Trophoblast cell (in vitro differentiated cells and primary cell): ENCODE results near the gene MRO.

Experiments
- DNase-seq, 2 donors: peaks; one replicate each; pipeline ENCODE4 v3.0.0-alpha.2; 2016
- H2AFZ ChIP-seq: 2 replicates; pipeline ENCODE4 v1.6.1; 2013; ENCODE audit warnings: low read length, moderate library complexity, mild to moderate bottlenecking; ENCODE audit not compliant: insufficient read depth, poor library complexity
- H2AK5ac ChIP-seq: 2 replicates; pipeline ENCODE4 v1.6.1; 2013; ENCODE audit warnings: mild to moderate bottlenecking, low read length
- H2BK120ac ChIP-seq: 2 replicates; pipeline ENCODE4 v1.6.1; 2013; ENCODE audit warnings: low read length, mild to moderate bottlenecking, moderate library complexity; ENCODE audit not compliant: insufficient read depth, poor library complexity
- H2BK12ac ChIP-seq: 2 replicates; pipeline ENCODE4 v1.6.1; 2013; ENCODE audit warnings: mild to moderate bottlenecking, low read length, moderate library complexity
- H2BK5ac ChIP-seq: 2 replicates; pipeline ENCODE4 v1.6.1; 2013; ENCODE audit warnings: low read length, low read depth, moderate library complexity, mild to moderate bottlenecking; ENCODE audit not compliant: poor library complexity
- H3K14ac ChIP-seq: 2 replicates; pipeline ENCODE4 v1.6.1; 2013; ENCODE audit warnings: mild to moderate bottlenecking, low read length
- H3K18ac ChIP-seq: 2 replicates; pipeline ENCODE4 v1.6.1; 2013; ENCODE audit warnings: mild to moderate bottlenecking, low read length
- H3K23ac ChIP-seq: 2 replicates; pipeline ENCODE4 v1.6.1; 2013; ENCODE audit warnings: low read length
- H3K27ac ChIP-seq: 2 replicates; pipeline ENCODE4 v1.5.1; 2013; ENCODE audit warnings: low read depth, mild to moderate bottlenecking, inconsistent platforms, low read length, moderate library complexity
- H3K27me3 ChIP-seq: 2 replicates; pipeline ENCODE4 v1.6.1; 2013; ENCODE audit warnings: inconsistent platforms, mild to moderate bottlenecking, low read length, moderate library complexity; ENCODE audit not compliant: insufficient read depth
- H3K36me3 ChIP-seq, 2 experiments: 1 replicate in 1 of 2; 2 replicates in 1 of 2; pipeline ENCODE4 v1.6.1; 2013; ENCODE audit warnings: low read length in 2 of 2, mild to moderate bottlenecking in 2 of 2, moderate library complexity in 1 of 2; ENCODE audit not compliant: insufficient read depth in 2 of 2, control insufficient read depth in 1 of 2
- H3K4ac ChIP-seq: 2 replicates; pipeline ENCODE4 v1.6.1; 2013; ENCODE audit warnings: low read depth, mild to moderate bottlenecking, low read length, moderate library complexity
- H3K4me1 ChIP-seq, 2 experiments: 1 replicate in 1 of 2; 2 replicates in 1 of 2; pipeline ENCODE4 v1.6.1; 2013; ENCODE audit warnings: low read length in 2 of 2, mild to moderate bottlenecking in 2 of 2, moderate library complexity in 1 of 2; ENCODE audit not compliant: insufficient read depth in 2 of 2, control insufficient read depth in 1 of 2
- H3K4me2 ChIP-seq: 2 replicates; pipeline ENCODE4 v1.6.1; 2013; ENCODE audit warnings: inconsistent platforms, mild to moderate bottlenecking, low read length, moderate library complexity
- H3K4me3 ChIP-seq: 2 replicates; pipeline ENCODE4 v1.5.1; 2013; ENCODE audit warnings: mild to moderate bottlenecking, low read depth, low read length, inconsistent platforms
- H3K79me1 ChIP-seq: one replicate; pipeline ENCODE4 v1.6.1; 2013; ENCODE audit warnings: low read length
- H3K79me2 ChIP-seq: 2 replicates; pipeline ENCODE4 v1.6.1; 2013; ENCODE audit warnings: low read length, mild to moderate bottlenecking; ENCODE audit not compliant: control insufficient read depth, insufficient read depth, poor library complexity
- H3K9ac ChIP-seq: 2 replicates; pipeline ENCODE4 v1.6.1; 2013; ENCODE audit warnings: mild to moderate bottlenecking, low read length
- H3K9me3 ChIP-seq: 2 replicates; pipeline ENCODE4 v1.6.1; 2013; ENCODE audit warnings: low read depth, mild to moderate bottlenecking, control low read depth, inconsistent platforms, low read length; ENCODE audit not compliant: insufficient read depth
- H4K12ac ChIP-seq: 2 replicates; pipeline ENCODE4 v1.6.1; 2013; ENCODE audit warnings: low read depth, mild to moderate bottlenecking, low read length, moderate library complexity
- H4K8ac ChIP-seq: 2 replicates; pipeline ENCODE4 v1.6.1; 2013; ENCODE audit warnings: low read depth, mild to moderate bottlenecking, low read length, moderate library complexity
- H4K91ac ChIP-seq: one replicate; pipeline ENCODE4 v1.6.1; 2013; ENCODE audit warnings: low read depth, mild to moderate bottlenecking, low read length, moderate library complexity
- WGBS: extraction: QIAGEN DNeasy Blood & Tissue Kit; methylation state at CpG from one replicate; pipeline ENCODE4 v1.1.7; 2013; ENCODE audit warnings: missing lambda C conversion rate; ENCODE audit not compliant: insufficient read length, insufficient coverage; ENCODE audit errors: extremely low coverage; 5-methylcytosine and 5-hydroxymethylcytosine counted together

The MRO gene

GRCh38 chr18:50750546-50750945, 69.3 kb downstream of the MRO start:
- no peak overlapping the region for H3K23ac ChIP-seq
- H3K9ac ChIP-seq = no peak overlapping the region
- no peaks in the 10 kb centered on the region for H3K36me3 ChIP-seq
- no peaks in the 10 kb centered on the region for H3K27me3 ChIP-seq
- no peak overlapping the region for H3K4me2 ChIP-seq
- H3K79me2 ChIP-seq = no peaks in the 10 kb centered on the region
- H3K4ac ChIP-seq = no peak overlapping the region
- H4K8ac ChIP-seq = no peak overlapping the region
- H3K4me1 ChIP-seq = peaks cover 19% of the 10 kb centered on the region in 2 experiments
- no peak overlapping the region for H3K27ac ChIP-seq
- H3K9me3 ChIP-seq = peaks cover 2% of the 10 kb centered on the region
- no peak overlapping the region for H3K4me3 ChIP-seq
- H3K14ac ChIP-seq = no peak overlapping the region
- H2BK5ac ChIP-seq = no peak overlapping the region
- no peak overlapping the region for H2AFZ ChIP-seq
- no peak overlapping the region for H4K91ac ChIP-seq
- no peak overlapping the region for H2AK5ac ChIP-seq
- H3K18ac ChIP-seq = no peak overlapping the region
- no peak overlapping the region for H2BK120ac ChIP-seq
- no peak overlapping the region for H4K12ac ChIP-seq
- no peak for DNase-seq
- no peak overlapping the region for H2BK12ac ChIP-seq
- H3K79me1 ChIP-seq = peaks cover 1% of the 10 kb centered on the region
- WGBS = no CpG with 5 or more reads among the region's 2 CpGs

- no CpG with 5 or more reads among the region's 4 CpGs for WGBS
These were observed 69.9 kb downstream of the MRO start for GRCh38 chr18:50749945-50750344.

GRCh38 chr18:50749421-50749820, 70.4 kb downstream of the MRO start:
- Histone ChIP-seq H4K8ac (no peak overlapping the region), H2BK5ac (no peak overlapping the region), H3K23ac (no peak overlapping the region), H3K36me3 (no peaks in the 10 kb centered on the region), H2AK5ac (no peak overlapping the region), H3K4me2 (no peak overlapping the region), H4K91ac (no peak overlapping the region), H3K79me2 (no peaks in the 10 kb centered on the region), H2BK12ac (no peak overlapping the region), H2BK120ac (no peak overlapping the region), H3K9ac (no peak overlapping the region), H3K9me3 (no peaks in the 10 kb centered on the region), H4K12ac (no peak overlapping the region), H3K14ac (no peak overlapping the region), H3K79me1 (peaks cover 1% of the 10 kb centered on the region), H3K4ac (no peak overlapping the region), H3K4me1 (peaks cover 19% of the 10 kb centered on the region in 2 experiments), H3K18ac (no peak overlapping the region), H3K27me3 (no peaks in the 10 kb centered on the region), H3K4me3 (no peak overlapping the region), H2AFZ (no peak overlapping the region), H3K27ac (no peak overlapping the region)
- DNase-seq = no peak
- WGBS = no CpG with 5 or more reads among the region's 5 CpGs

More at GRCh38 chr18:50749945-50750344, 69.9 kb downstream of the MRO start:
- H3K4me2 ChIP-seq = no peak overlapping the region
- no peak overlapping the region for H4K12ac ChIP-seq
- H2BK5ac ChIP-seq = no peak overlapping the region
- no peak overlapping the region for H2AK5ac ChIP-seq
- H4K91ac ChIP-seq = no peak overlapping the region
- H2BK12ac ChIP-seq = no peak overlapping the region
- H3K18ac ChIP-seq = no peak overlapping the region
- H3K4ac ChIP-seq = no peak overlapping the region
- no peak overlapping the region for H3K14ac ChIP-seq
- no peak for DNase-seq
- no peaks in the 10 kb centered on the region for H3K27me3 ChIP-seq
- H3K79me2 ChIP-seq = no peaks in the 10 kb centered on the region
- no peak overlapping the region for H3K23ac ChIP-seq
- H2BK120ac ChIP-seq = no peak overlapping the region
- H3K27ac ChIP-seq = no peak overlapping the region
- no peak overlapping the region for H2AFZ ChIP-seq
- H3K4me1 ChIP-seq = peaks cover 19% of the 10 kb centered on the region in 2 experiments
- peaks cover 2% of the 10 kb centered on the region for H3K9me3 ChIP-seq
- H3K36me3 ChIP-seq = no peaks in the 10 kb centered on the region
- H3K4me3 ChIP-seq = no peak overlapping the region
- H3K79me1 ChIP-seq = peaks cover 1% of the 10 kb centered on the region
- no peak overlapping the region for H4K8ac ChIP-seq
- no peak overlapping the region for H3K9ac ChIP-seq

- no peak overlapping the region for H3K4ac ChIP-seq
- H2BK120ac ChIP-seq = no peak overlapping the region
- no peak overlapping the region for H3K4me3 ChIP-seq
- H3K18ac ChIP-seq = no peak overlapping the region
- no peak overlapping the region for H2AFZ ChIP-seq
- no peak overlapping the region for H2BK5ac ChIP-seq
- peak overlapping the region; percentile 36 for H4K8ac ChIP-seq
- no peak overlapping the region for H3K14ac ChIP-seq
- no peaks in the 10 kb centered on the region for H3K27me3 ChIP-seq
- peaks cover 19% of the 10 kb centered on the region in 2 experiments for H3K4me1 ChIP-seq
- no peaks in the 10 kb centered on the region for H3K9me3 ChIP-seq
- H3K23ac ChIP-seq = no peak overlapping the region
- H2AK5ac ChIP-seq = no peak overlapping the region
- H4K12ac ChIP-seq = no peak overlapping the region
- H3K9ac ChIP-seq = no peak overlapping the region
- H3K36me3 ChIP-seq = no peaks in the 10 kb centered on the region
- H3K79me2 ChIP-seq = no peaks in the 10 kb centered on the region
- peak overlapping the region; percentile 6 for H2BK12ac ChIP-seq
- peaks cover 1% of the 10 kb centered on the region for H3K79me1 ChIP-seq
- H3K4me2 ChIP-seq = peak overlapping the region; percentile 15
- peak overlapping the region; percentile 28 for H3K27ac ChIP-seq
- WGBS = no CpG with 5 or more reads among the region's 9 CpGs
- peak overlapping the region; percentile 34 for H4K91ac ChIP-seq
- DNase-seq = peak in 1 of 2 donors; percentile 29
These were observed 71.3 kb downstream of the MRO start for GRCh38 chr18:50748243-50749229.
